ENCODE data around the gene ARMS2.
A peak's percentile ranks its signal among the peaks of the same experiment; 100 is the strongest.

ARMS2 gene

DNA sequence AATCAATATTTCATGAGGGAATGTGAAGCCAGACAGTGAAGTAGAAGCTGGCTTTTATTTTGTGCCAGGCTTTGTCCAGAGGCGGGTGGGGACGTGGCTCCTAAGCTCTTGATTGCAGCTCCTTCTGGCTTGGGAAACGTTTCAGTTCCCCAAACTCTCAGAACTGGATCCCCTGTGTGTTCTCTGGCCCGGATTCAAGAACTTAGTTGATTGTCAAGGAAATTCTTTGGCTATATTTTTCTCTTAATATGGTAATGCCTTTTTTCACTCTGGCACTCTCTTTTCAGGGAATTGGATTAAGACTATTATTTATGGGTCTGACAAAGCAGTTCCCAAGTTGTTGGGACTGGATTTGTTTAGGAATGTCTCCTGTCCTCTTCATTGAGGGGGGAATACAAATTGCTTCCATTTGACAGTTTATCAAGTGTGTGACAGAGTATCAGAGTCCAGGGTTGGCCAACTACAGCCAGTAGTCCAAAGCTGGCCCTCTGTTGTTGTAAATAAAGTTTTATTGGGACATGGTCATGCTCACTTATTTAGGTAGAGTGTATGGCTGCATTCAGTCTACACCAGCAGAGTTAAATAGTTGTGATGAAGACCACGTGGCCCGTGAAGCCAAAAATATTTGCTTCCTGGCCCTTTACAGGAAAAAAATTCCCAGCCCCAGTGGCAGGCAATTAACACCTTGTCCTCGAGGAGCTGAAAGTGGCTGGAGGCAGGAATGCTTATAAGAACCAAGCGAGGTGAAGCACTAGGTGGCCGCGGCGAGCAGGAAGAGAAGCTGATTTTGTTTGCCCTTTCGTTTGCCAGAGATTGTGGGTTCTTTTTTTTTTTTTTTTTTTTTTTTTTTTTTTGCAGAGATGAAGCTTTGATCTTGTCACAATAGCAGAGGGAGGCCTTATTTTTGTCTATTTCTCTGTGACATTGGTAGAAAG is 41.2 kb downstream of the ARMS2 start:
- H3K4me3 ChIP-seq (ENCODE audit: control insufficient read depth, low read depth, low read length): no peak overlapping the region
- no peak for TF ChIP-seq CTCF (IDR thresholded peaks at IDR 0.05; ENCODE audit: control insufficient read depth, insufficient read depth, low read depth, low read length, missing control alignments)
- DNase-seq (ENCODE audit: low read depth): no peak

DNA sequence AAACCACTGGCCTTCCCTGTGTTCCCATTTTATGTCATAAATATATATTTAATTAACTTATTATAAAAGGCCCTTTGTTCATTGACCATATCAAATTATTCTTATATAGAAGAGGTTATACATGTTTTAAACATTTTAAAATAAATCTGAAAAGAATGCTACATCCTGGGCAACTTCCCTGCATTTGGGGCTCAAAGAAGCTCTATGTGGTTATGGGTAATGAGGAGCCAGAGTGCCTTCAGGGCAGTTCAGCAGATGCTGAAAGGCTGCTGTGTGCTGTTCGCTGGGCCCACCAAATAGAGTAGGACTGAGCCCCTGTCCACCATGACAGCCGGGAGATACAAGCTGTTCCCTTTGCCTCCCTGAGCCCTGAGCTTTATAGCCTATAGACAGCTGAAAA is 42.8 kb downstream of the ARMS2 start:
- no peak for TF ChIP-seq CTCF (IDR thresholded peaks at IDR 0.05; ENCODE audit: control insufficient read depth, insufficient read depth, low read depth, low read length, missing control alignments)
- no peak overlapping the region for H3K4me3 ChIP-seq (ENCODE audit: control insufficient read depth, low read depth, low read length)
- DNase-seq (ENCODE audit: low read depth): no peak

GRCh38 chr10:122498521-122498920 is 44.1 kb downstream of the ARMS2 start:
- H3K4me3 ChIP-seq (ENCODE audit: control insufficient read depth, low read depth, low read length): no peak overlapping the region
- no peak for TF ChIP-seq CTCF (IDR thresholded peaks at IDR 0.05; ENCODE audit: control insufficient read depth, insufficient read depth, low read depth, low read length, missing control alignments)

GRCh38 chr10:122499012-122499411 is 44.6 kb downstream of the ARMS2 start:
- no peak overlapping the region for H3K4me3 ChIP-seq (ENCODE audit: control insufficient read depth, low read depth, low read length)
- no peak for DNase-seq (ENCODE audit: low read depth)
- no peak for TF ChIP-seq CTCF (IDR thresholded peaks at IDR 0.05; ENCODE audit: control insufficient read depth, insufficient read depth, low read depth, low read length, missing control alignments)

More at GRCh38 chr10:122498521-122498920, 44.1 kb downstream of the ARMS2 start:
- no peak for DNase-seq (ENCODE audit: low read depth)

- no peak overlapping the region for H3K4me3 ChIP-seq (ENCODE audit: control insufficient read depth, low read depth, low read length)
- DNase-seq (ENCODE audit: low read depth): peak; percentile 51
- no peak for TF ChIP-seq CTCF (IDR thresholded peaks at IDR 0.05; ENCODE audit: control insufficient read depth, insufficient read depth, low read depth, low read length, missing control alignments)
These were observed 45.1 kb downstream of the ARMS2 start for GRCh38 chr10:122499491-122499941.

GRCh38 chr10:122500194-122500593 is 45.7 kb downstream of the ARMS2 start:
- H3K4me3 ChIP-seq (ENCODE audit: control insufficient read depth, low read depth, low read length): no peak overlapping the region
- TF ChIP-seq CTCF (IDR thresholded peaks at IDR 0.05; ENCODE audit: control insufficient read depth, insufficient read depth, low read depth, low read length, missing control alignments): no peak
- DNase-seq (ENCODE audit: low read depth): no peak

Data from AG09309 (cell line).